UCSD-AML1 (cell line): ENCODE data around the gene ACBD6.
"Not testable (repeated sequence)": the region's sequence is repeated elsewhere in the genome, so short reads cannot be mapped to it uniquely, and the experiment has no call there.

Experiments
- DNase-seq: peaks from one replicate; lab custom pipeline; 2025; ENCODE audit not compliant: unreplicated experiment; lab: John Stamatoyannopoulos, UW

ACBD6 gene, protein sequence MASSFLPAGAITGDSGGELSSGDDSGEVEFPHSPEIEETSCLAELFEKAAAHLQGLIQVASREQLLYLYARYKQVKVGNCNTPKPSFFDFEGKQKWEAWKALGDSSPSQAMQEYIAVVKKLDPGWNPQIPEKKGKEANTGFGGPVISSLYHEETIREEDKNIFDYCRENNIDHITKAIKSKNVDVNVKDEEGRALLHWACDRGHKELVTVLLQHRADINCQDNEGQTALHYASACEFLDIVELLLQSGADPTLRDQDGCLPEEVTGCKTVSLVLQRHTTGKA

DNA sequence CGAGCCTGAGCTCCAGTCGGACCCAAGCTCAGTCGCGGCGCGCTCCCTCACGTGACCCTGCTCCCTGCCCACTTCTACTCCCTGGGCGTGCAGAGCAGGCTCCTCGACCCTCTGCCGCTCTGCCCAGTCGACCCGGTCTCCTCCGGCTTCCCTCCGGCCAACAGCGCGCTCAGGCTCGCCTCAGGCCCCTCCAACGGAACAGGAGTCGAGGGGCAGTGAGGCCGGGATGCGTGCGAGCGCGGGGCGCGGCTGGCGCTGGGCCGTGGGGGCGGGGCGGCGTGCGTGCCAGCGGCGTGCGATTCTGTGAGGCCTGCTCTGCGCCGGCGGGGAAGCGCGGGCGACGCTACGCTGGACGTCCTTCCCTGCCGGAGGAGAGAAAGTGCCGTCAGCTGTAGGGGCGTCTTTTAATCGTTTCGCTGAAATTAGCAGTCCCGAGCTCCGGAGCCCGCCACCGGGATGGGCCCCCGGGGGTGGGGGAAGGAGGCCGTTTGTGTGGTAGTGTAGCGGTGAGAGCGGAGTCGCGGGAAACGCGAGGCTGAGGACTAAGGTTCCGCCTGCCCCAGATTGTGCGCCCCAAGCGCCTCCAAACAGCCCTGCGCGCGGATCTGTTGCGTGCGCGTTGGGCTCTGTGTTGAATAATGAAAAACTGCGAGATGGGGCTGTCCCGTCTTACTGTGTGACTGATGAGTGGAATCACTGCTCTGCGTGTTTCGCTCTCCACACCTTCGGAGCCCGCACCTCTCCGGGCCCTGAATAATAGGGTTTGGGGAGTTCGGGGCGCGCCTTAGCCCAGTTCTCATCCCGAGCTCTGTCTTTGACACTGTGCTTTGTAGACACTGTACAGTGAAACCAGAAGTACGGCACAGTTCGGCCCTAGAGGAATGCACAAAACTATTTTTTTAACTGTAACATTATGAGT, at the start of gene ACBD6:
Gene ACBD6 (minus strand): TSS at position 217 of the 919 bp plus-strand sequence. CDS start 311 bp downstream, outside the sequence.
- peak; percentile 93 for DNase-seq

DNA sequence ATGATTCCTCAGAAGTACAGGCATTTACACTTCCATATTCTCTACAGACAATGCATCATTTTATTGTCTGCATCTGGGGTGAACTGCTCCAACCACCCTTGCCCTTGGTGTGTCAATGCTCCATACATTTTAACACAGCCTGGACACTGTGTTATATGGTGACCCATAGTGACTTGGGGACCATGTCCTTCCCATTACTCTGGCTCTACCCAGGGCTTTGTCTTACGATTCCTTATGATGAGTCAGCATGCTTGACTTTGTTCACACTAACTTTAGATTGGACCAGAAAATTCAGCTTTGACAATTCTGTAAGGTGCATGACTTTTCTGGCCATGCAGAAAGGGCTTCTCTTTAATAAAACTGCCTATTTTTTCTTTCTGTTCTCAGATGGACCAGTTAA, 49.6 kb upstream of the ACBD6 start:
- no peak for DNase-seq

DNA sequence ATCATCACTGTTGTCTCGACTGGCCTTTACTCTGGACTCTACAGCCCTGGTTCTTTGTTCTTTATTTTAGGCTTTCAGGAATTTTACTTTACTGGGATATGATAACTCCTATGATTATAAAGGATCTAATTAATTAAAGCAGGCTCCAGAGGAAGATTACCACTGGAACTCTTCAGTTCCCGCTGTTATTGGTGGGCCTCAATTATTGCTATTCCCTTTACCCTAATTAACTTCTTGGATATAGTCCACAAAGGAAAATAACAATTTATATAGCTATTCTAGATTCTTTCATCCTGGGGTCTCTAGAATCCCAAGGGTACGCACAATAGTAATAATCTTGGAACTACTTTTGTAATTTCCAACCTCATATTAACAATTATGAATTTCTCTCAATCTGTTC, 47.9 kb upstream of the ACBD6 start:
- DNase-seq, result no peak

DNA sequence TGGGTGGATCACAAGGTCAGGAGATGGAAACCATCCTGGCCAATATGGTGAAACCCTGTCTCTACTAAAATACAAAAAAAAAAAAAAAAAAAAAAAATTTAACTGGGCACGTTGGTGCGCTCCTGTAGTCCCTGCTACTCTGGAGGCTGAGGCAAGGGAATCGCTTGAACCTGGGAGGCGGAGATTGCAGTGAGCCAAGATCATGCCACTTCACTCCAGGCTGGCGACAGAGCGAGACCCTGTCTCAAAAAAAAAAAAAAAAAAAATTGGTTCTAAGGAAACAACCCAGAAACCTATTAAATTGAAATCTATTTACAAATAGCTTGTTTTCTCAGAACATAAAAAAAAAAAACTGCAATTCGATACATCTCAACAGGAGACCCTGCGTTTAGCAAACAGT, 47.4 kb upstream of the ACBD6 start:
- DNase-seq, result not testable (repeated sequence)

DNA sequence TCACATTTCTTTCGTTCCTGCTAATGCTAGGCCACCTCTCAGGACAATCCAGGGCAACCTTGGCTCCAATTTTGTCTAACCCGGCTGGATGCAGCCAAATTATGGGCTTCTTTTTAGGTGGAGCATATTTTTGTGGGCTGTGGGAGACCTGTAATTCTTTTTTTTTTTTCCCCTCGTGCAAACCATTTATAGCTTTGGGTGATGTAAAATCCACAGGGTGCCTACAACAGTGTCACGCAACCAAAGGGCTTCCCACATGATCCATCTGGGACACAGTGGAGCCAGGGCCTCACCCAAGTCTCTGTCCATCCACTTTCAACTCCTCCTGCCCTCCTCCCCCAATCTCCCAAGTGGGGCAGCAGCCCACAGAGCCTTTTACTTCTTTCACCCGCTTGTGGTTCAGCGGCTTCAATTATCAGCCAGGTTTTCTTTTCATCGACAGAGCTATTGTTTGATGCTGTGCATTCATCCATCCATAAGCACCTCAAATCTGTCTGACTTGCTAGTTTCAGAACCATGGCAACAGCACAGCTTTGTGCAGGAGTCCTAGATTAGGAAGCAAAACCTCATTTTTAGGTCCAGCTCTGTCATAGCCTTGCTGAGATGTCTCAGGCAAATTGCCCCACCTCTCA, 46.4 kb upstream of the ACBD6 start:
- no peak for DNase-seq

DNA sequence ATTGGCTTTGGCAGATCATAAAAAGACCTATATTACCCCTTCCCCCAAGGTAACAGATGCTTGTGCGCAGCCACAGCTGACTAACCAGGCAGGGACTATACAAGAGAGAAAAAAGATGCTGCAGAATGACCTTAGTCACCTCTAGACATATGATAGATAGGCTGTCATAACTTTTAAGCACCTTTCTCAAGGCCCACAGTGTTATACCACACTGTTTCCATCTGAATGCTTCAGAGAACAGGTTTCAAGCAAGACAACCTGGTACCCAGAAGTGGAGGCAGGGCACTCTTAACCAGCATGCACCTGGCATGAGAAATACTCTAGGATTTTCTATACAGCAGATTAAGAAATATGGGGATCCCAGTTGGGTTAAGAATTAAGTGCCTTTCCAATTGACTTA, 43.6 kb upstream of the ACBD6 start:
- no peak for DNase-seq

DNA sequence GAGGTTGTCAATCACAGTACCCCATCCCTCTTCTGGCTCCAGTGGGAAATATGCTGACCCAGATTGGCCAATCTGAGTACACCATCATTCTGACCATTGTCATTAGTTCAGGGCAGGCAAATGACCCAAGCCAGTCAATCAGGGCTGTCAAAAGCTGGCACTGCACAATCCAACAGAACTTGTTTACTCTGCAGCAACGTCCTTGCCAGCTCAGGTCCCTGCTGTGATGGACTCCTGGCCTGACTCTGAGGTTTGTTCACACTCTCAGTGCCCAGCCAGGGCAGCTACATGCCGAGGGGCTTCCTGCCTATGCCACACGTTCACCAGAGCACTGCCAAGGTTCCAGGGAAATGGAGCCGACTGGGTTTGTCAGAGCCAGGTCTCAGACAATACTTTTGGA, 41.7 kb upstream of the ACBD6 start:
- DNase-seq, result no peak

DNA sequence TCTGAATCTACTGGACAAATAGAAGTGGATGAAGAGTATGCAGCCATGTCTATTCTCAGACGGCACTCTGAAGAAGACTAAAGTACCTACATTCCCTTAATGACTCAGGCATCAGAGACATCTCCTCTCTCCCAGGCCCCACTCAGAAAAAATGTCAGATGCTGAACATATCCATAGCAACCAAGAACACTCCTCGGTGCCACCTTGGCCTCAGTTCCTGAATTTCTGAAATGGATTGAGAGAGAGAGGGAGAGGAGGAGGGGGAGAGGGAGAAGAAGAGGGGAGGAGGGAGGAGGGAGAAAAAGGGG, 40.4 kb upstream of the ACBD6 start:
- no peak for DNase-seq

DNA sequence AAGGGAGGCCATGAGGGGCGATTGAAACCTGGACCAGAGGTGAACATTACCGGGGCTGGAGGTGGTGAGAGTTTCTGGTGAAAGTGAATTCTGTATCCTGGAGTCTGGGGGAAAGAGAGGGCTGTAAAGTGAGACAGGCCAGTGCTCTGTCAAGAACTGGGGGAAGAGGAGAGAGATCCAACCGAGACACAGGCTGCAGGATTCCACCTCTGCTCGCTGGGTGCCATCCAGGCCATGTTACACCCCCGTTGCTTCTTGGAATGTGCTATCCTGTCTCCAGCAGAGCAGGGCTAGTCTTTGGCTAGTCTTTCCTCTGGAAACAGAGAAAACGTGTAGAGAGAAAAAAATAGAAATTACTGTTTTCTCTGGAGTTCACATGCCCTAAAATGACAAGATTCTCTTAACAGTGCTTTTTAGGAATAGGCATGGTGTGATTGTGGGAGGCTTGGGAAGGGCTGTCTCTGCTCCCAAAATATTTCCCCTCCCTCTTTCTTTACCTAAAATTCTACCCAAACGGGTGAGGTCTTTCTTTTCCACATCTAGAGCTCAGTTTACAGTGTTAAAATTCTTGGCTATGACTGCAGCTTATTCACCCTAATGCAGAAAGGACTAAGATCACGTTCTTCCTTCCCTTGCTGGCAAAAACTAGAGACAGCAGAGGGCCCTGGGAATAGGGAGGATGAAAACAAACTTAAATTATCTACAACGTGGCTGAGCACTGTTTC, 39.9 kb upstream of the ACBD6 start:
- no peak for DNase-seq

DNA sequence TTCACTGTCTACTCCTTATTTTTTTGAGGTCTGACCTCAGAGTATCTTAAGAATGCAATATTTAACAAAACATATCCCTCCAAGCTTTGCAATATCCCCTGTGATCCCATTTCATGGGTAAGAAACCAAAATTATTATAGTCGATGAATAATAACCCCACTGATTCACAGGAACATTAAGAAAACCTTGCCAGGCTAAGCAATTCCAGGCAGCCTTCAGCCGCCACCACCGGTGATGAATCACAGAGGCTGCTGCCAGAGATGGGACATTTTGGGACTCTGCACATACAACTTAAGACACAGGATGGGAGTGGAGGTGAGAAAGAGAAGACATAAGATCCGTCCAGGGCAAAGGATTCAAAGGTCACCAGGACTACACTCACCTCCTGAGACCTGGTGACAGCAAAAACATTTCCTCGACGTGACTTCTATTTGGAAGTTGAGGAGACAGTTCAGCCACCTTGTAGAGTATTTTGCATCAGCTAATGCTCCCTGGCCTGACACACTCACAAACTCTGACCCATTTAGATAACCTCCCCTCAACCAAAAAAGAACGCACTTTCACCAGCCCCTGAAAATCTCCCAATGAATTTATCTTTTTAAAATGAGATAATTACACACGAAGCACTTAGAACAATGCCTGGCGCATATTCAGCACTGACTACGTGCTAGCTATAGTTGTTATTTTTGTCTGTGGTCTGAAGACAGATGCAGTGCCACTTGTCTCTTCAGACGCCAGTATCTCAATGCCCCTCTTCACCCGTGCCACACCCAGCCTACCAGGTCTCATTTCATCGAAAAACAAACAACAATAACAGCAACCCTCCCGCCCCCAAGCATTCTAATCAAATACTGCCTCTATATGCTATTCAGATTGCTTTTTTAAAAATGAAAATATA, 38.6 kb upstream of the ACBD6 start:
- no peak for DNase-seq

DNA sequence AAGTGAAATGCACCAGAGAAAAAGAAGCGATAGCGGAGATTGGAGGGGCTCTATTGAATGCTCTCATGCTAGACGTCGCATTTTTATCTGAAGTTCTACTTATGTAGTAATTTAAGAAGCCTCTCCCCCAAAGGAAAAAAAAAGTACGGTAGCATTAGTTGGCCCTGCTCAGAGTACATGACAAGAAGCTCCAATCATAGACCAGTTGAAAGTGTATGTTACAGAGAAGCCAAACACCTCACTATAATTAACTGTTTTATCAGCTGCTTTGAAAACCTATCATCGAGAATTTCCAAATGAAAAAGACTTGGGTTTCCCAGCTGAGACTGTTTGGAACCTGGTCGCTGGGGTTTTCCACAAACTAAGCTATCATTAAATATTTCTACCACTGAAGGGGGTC, 36.8 kb upstream of the ACBD6 start:
- DNase-seq, result no peak

DNA sequence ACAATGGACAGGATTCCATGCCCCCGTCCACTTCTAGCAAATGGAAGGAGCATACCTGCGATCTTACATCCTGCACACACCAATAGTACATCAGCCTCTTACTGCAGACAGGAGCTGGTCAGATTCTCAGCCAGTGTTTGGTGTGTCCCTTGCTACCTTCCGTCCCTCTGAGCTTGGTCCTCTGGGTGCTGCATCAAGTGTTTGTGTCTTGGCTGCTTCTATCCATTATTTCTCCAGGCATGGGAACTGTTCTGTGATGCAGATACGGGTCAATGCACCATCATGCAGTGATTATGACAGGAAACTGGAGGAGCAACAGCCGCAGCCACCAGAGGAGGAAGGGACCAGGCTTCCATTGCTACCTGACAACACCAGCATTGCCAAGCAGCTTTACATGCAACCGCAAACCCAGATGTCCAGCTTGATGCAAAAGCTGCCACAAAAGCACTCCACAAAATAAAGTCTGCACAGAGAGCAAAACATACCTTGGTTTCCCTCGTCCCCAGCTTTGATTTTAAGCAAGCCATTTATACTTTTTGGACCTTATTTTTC, 34.5 kb upstream of the ACBD6 start:
- peak; percentile 16 for DNase-seq

DNA sequence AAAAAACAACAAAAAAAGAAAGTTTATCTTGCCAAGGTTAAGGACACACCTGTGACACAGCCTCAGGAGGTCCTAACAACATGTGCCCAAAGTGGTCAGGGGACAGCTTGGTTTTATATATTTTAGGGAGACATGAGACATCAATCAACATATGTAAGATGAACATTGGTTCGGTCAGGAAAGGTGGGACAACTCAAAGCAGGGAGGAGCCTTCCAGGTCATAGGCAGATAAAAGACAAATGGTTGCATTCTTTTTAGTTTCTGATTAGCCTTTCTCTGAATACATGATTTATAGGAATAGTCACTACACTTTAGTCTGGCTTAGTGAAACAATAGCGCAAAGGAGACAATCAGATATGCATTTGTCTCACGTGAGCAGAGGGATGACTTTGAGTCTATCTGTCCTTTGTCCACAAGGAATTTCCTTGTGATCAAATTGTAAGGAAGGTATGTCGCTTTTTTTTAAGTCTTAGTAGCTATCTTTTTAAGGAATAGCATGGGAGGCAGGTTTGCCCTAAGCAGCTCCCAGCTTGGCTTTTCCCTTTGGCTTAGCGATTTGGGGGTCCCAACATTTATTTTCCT, 33.1 kb upstream of the ACBD6 start:
- no peak for DNase-seq

DNA sequence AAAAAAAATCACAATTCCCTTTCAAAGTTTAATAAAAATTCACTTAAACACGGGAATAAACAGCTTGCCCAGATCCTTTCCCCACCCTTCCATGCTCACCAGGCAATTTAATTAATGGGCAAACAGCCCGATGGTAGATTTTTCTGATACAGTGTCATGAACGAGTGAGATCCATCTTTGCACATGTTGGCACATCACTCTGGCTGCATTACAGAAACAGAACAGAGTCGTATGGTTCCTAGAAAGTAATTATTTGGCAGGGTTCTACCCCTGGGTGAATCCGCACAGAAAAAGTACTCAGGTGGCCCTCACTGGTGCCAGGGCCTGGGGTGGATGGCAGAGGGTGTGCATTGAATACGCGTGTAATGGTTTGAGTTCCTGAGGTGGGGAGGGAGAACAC, 31.8 kb upstream of the ACBD6 start:
- DNase-seq, result no peak

DNA sequence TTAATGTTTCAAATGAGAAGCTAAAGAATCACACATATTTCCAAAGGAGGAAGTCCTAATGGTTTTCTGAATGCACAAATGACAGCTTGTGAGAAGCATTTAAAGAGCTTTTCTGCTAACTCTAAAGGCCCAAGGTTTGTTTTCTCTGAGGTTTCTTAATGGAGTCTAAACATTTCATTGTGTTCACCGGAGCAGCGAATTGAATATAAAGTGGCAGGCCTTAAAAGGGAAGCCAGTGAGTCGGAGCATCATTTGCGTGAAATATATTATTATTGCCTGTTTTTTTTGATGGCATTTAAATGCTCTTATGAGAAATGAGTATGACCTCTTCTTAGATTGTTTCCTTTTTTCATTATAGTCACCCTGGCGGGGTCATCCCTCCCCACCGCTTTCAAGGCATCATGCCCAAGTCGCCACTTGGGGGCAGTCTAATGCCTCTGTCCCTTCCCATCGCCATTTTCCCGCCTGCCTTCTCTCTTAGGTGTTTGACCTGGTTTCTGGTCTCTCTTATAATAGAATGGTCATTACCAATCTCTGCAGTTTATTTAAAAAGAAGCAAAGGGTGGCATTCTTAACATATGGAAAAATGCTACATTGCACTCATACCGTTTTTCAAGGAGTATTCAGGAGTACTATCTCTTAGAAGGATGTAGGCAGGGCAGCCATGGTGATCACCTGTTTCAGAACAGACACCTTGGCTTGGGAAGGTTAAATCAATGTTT, 31.1 kb upstream of the ACBD6 start:
- peak; percentile 62 for DNase-seq

DNA sequence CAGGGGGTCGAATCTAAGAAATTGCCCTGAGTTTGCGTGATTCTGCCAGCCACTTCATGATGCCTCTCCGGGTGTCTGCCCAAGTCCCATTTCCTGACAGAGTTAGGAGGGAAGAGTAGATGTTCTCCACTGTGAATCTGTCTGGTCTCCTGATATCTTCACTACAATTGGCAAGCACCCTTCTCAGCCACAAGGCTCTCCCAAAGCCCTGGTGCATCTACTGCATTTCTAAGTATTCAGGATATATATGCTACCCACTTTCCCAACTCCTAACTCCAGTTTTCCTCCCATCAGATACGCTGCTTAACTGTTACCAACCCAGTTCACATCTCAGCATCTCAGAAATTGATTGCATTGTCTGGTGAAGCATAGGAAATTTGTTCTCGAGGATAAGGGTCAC, 30.5 kb upstream of the ACBD6 start:
- no peak for DNase-seq

DNA sequence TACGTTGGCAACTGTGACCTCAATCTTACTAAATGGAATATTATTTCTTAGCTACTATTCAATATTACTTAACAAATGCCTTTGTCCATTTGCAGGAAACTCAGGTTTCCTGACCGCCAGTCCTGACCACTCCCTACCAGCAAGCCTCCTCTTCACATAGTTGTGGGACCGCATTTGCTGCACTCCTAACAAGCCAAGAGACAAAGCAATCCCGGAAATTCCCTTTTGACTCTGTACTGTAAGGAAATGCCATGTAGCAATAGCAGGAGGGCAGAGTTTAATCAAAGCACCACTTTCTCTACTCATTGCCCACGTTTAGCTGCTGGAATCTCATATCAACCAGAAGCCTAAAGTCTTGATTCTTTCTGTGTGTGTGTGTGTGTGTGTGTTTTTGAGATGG, 28.1 kb upstream of the ACBD6 start:
- DNase-seq, result no peak

DNA sequence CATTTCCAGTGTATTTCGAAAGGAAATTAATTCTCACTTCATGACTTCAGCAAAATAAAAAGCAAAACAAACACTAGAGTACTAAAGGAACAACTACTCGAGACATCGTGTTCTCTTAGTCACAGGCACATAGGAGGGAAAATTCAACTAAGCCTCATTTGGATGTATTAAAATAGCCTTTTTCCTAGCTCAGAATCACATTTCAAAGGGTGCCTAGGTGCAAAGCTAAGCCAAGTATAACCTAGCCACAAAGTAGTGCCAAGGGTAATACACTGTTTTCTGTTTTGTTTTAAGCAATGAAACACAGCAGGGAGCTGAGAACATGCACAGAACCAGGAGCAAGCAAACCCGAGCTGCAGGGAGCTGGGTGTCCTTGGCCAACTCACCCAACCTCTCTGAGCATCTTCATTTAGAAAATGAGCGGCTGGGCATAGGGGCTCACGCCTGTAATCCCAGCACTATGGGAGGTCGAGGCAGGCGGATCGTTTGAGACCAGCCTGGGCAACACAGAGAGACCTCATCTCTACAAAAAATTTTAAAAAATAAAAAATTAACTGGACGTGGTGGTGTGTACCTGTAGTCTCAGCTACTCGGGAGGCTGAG, 26.6 kb upstream of the ACBD6 start:
- DNase-seq, result no peak
